Gastrocnemius medialis (tissue), 4 donors: Measurements from ENCODE around the gene PRDX4. TPM values are rescaled to one million over a fixed set of nuclear protein-coding genes. Genes with fewer than 3 reads are reported as not detected.

Experiments used
- ATAC-seq, 2 donors: fragments of 150-250 bp; one replicate each; pipeline ENCODE4 v1.9.1; 2016
- DNase-seq, 2 donors: peaks; one replicate each; pipeline ENCODE4 v3.0.0-alpha.2; 2019
- H3K27ac ChIP-seq, 4 donors: fragments of 200-600 bp; sonication (generic); 1 replicate in 1 of 4; 2 replicates in 3 of 4; pipeline ENCODE4 v1.5.1; 2016 to 2018; ENCODE audit warnings: mild to moderate bottlenecking in 2 of 4, moderate library complexity in 1 of 4
- H3K27me3 ChIP-seq, 3 donors: fragments of 200-600 bp; sonication (generic) in 2 of 3; 1 replicate in 1 of 3; 2 replicates in 2 of 3; pipeline versions ENCODE4 v1.5.1 to v1.6.0; 2016 to 2019; ENCODE audit warnings: mild to moderate bottlenecking in 1 of 3, moderate library complexity in 1 of 3
- H3K36me3 ChIP-seq, 2 donors: fragments of 200-600 bp; sonication (generic) in 1 of 2; one replicate each; pipeline ENCODE4 v1.5.1; 2017 to 2018
- H3K4me1 ChIP-seq, 2 donors: fragments of 200-600 bp; sonication (generic) in 1 of 2; one replicate each; pipeline ENCODE4 v1.5.1; 2016 to 2017; ENCODE audit warnings: mild to moderate bottlenecking in 2 of 2
- H3K4me3 ChIP-seq, 4 donors: fragments of 200-600 bp; sonication (generic) in 3 of 4; 1 replicate in 1 of 4; 2 replicates in 3 of 4; pipeline ENCODE4 v1.5.1; 2016 to 2019; ENCODE audit warnings: mild to moderate bottlenecking in 2 of 4
- H3K9me3 ChIP-seq, 3 donors: fragments of 200-600 bp; sonication (generic) in 2 of 3; 1 replicate in 1 of 3; 2 replicates in 2 of 3; pipeline ENCODE4 v1.5.1; 2016 to 2019
- POLR2A ChIP-seq, 2 donors: fragments of 450-650 bp; IDR thresholded peaks; one replicate each; pipeline ENCODE4 v1.6.1; 2017; ENCODE audit warnings: antibody characterized with exemption in 2 of 2, mild to moderate bottlenecking in 2 of 2, moderate library complexity in 2 of 2
- in situ Hi-C, 4 donors: fragments of 200-750 bp; cut with MboI; loops; one replicate each; pipeline versions ENCODE4 v1.15.0 to v1.8.0; 2017; ENCODE audit warnings: low sequenced_read_pairs in 4 of 4
- intact Hi-C: fragments of 100-400 bp; cut with DNase I; formaldehyde crosslinking; loops from one replicate; pipeline ENCODE4 v1.15.1; 2023; ENCODE audit warnings: low total_unique reads
- total RNA-seq, 4 donors: library from RNA; depleted of rRNA; stranded (reverse); fragments of >200 nt; gene quantifications; one replicate each; pipeline versions ENCODE4 v1.1.0 to v1.2.3, GENCODE V29; 2016
- TF ChIP-seq, protein P1 (sequence below), 5 experiments: fragments of 450-650 bp in 3 of 5; fragments of 200-600 bp in 2 of 5; sonication (generic) in 2 of 5; IDR thresholded peaks in 4 of 5; conservative IDR thresholded peaks in 1 of 5; 1 replicate in 4 of 5; 2 replicates in 1 of 5; pipeline ENCODE4 v1.5.1; 2016 to 2019; ENCODE audit warnings: antibody characterized with exemption in 5 of 5, mild to moderate bottlenecking in 3 of 5, moderate library complexity in 3 of 5

Gene PRDX4
- total RNA-seq, 4 donors from 2014 or later = 21.2 to 40.7 (median 37.6) TPM

DNA sequence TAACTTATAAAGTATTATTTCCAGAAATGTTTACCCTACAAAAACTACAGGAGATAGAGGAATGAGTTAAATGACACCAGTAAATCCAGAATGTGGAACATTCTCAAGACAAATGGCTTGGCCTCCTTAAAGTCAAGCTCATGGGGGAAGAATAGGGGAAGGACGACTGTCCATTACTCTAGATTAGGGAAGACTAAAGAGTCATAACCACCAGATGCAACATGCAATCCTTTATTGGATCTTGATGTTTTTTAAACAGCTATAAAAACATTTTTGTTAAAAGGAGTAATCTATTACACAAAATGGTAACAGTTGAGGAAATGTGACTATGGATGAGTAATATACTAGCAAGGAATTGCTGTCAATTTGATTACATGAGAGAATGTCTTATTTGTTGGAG, 64.7 kb downstream of the PRDX4 start:
- ATAC-seq (no peak), DNase-seq (no peak)
- in situ Hi-C loops (no loop called here), intact Hi-C loops (no loop called here)
- H3K4me1 ChIP-seq = no peaks in the 10 kb centered on the region
- no peaks in the 10 kb centered on the region for H3K27me3 ChIP-seq
- H3K4me3 ChIP-seq = no peak overlapping the region
- no peaks in the 10 kb centered on the region for H3K9me3 ChIP-seq
- no peak for TF ChIP-seq POLR2A (IDR thresholded peaks at IDR 0.05)
- TF ChIP-seq, protein P1, sequence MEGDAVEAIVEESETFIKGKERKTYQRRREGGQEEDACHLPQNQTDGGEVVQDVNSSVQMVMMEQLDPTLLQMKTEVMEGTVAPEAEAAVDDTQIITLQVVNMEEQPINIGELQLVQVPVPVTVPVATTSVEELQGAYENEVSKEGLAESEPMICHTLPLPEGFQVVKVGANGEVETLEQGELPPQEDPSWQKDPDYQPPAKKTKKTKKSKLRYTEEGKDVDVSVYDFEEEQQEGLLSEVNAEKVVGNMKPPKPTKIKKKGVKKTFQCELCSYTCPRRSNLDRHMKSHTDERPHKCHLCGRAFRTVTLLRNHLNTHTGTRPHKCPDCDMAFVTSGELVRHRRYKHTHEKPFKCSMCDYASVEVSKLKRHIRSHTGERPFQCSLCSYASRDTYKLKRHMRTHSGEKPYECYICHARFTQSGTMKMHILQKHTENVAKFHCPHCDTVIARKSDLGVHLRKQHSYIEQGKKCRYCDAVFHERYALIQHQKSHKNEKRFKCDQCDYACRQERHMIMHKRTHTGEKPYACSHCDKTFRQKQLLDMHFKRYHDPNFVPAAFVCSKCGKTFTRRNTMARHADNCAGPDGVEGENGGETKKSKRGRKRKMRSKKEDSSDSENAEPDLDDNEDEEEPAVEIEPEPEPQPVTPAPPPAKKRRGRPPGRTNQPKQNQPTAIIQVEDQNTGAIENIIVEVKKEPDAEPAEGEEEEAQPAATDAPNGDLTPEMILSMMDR (IDR thresholded peaks at IDR 0.05 in 4 of 5, conservative IDR thresholded peaks at IDR 0.05 in 1 of 5) = no peak
- peaks cover 0 to 23% of the 10 kb centered on the region in 2 donors for H3K36me3 ChIP-seq
- H3K27ac ChIP-seq = no peak overlapping the region

DNA sequence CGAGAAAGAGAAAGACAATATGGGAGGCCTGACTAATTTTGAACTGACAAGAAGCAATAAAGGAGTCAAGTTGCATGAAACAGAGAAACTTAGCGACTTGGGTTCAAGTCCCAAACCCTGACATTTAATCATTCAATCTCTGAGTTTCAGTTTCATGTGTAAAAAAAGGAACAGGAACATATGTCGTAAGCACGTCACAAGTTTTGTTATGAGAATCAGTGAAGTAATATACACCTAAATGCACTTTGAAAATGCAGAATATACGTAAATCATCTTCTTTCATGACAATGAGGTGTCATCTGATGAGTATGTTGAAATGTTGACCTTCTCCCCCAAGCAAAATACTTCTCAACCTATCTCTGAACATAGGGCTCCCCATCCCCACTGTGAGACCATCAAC, 65.4 kb downstream of the PRDX4 start:
- intact Hi-C loops = no loop called here
- in situ Hi-C loops = no loop called here
- peaks cover 0 to 23% of the 10 kb centered on the region in 2 donors for H3K36me3 ChIP-seq

More for the DNA sequence above, 65.4 kb downstream of the PRDX4 start:
- H3K27me3 ChIP-seq = no peaks in the 10 kb centered on the region
- H3K27ac ChIP-seq = no peak overlapping the region
- ATAC-seq = no peak
- DNase-seq = no peak
- H3K4me3 ChIP-seq = no peak overlapping the region
- no peaks in the 10 kb centered on the region for H3K9me3 ChIP-seq
- no peak for TF ChIP-seq POLR2A (IDR thresholded peaks at IDR 0.05)
- TF ChIP-seq, protein P1 (IDR thresholded peaks at IDR 0.05 in 4 of 5, conservative IDR thresholded peaks at IDR 0.05 in 1 of 5) = no peak
- H3K4me1 ChIP-seq = peaks cover 0 to 5% of the 10 kb centered on the region in 2 donors

Other genes with a start within 250 kb of the PRDX4 start
- 10 to 100 TPM; 12.3 to 21.9 (median 20.6) TPM for gene ACOT9, start 75.8 kb downstream of the PRDX4 start, total RNA-seq
- 100 to 1,000 TPM in 1 of 4 donors, 10 to 100 TPM in 3; 46.1 to 122 (median 81.4) TPM for gene SAT1, start 115.7 kb downstream of the PRDX4 start, total RNA-seq
- gene APOO, start 240.4 kb downstream of the PRDX4 start, total RNA-seq = 10 to 100 TPM; 12.1 to 37.3 (median 30.8) TPM
- gene CXorf58, start 240.5 kb downstream of the PRDX4 start, total RNA-seq = 1 to 10 TPM in 1 of 4 donors, not detected in 3; 3.1 TPM